HL-60 (cell line): ENCODE data around the gene NFAT5.
"Not testable (repeated sequence)": the region's sequence is repeated elsewhere in the genome, so short reads cannot be mapped to it uniquely, and the experiment has no call there.

Experiments used
- DNase-seq, 2 experiments: peaks; one replicate each; pipeline ENCODE4 v3.0.0-alpha.2; 2010 to 2020; ENCODE audit warnings: low read depth in 1 of 2, low spot score in 1 of 2
- H3K27ac ChIP-seq: fragments of 250-450 bp; sonication (Bioruptor Pico); replicated peaks from 2 replicates; pipeline ENCODE4 v1.5.1; 2020; ENCODE audit warnings: mild to moderate bottlenecking, moderate library complexity
- H3K27me3 ChIP-seq: fragments of 250-450 bp; sonication (Bioruptor Pico); 2 replicates; pipeline ENCODE4 v1.5.1; 2021; ENCODE audit warnings: mild to moderate bottlenecking, moderate library complexity; ENCODE audit not compliant: insufficient read depth, poor library complexity, severe bottlenecking
- H3K4me3 ChIP-seq: replicated peaks from 2 replicates; pipeline ENCODE4 v1.5.1; 2011; ENCODE audit warnings: mild to moderate bottlenecking, control low read depth, low read length; ENCODE audit not compliant: insufficient read depth
- CTCF ChIP-seq: IDR thresholded peaks from one replicate; pipeline ENCODE4 v1.5.1; 2011; ENCODE audit warnings: low read length, control low read depth, inconsistent platforms; ENCODE audit not compliant: insufficient read depth
- GABPA ChIP-seq: IDR thresholded peaks from 2 replicates; pipeline ENCODE4 v1.6.1; 2012; ENCODE audit warnings: low read depth
- POLR2AphosphoS5 ChIP-seq: IDR thresholded peaks from 2 replicates; pipeline ENCODE4 v1.6.1; 2012; ENCODE audit warnings: low read depth
- SPI1 ChIP-seq: IDR thresholded peaks from 2 replicates; pipeline ENCODE4 v1.6.1; 2012; ENCODE audit warnings: low read depth, mild to moderate bottlenecking, borderline replicate concordance
- TF ChIP-seq, protein P1 (sequence below): IDR thresholded peaks from 2 replicates; pipeline ENCODE4 v1.6.1; 2012; ENCODE audit warnings: low read depth; ENCODE audit not compliant: insufficient replicate concordance

NFAT5 gene

DNA sequence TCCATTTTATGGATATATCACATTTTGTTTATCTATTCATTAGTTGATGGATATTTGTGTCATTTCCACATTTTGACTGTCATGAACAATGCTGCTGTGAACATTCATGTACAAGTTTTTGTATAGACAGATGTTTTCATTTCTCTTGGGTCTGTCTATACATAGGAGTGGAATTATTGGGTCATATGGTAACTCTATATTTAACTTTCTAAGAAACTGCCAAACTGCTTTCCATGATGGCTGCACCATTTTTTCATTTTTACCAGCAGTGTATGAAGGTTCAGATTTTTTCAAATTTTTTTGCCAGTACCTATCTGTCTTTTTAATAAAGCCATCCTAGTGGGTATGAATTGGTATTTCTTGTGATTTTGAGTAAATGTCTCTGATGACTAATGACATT, 15.5 kb downstream of the NFAT5 start:
- DNase-seq = no peak
- H3K27ac ChIP-seq = no peak overlapping the region
- no peaks in the 10 kb centered on the region for H3K27me3 ChIP-seq
- no peak overlapping the region for H3K4me3 ChIP-seq
- TF ChIP-seq CTCF = no peak
- no peak for TF ChIP-seq GABPA
- no peak for TF ChIP-seq SPI1

DNA sequence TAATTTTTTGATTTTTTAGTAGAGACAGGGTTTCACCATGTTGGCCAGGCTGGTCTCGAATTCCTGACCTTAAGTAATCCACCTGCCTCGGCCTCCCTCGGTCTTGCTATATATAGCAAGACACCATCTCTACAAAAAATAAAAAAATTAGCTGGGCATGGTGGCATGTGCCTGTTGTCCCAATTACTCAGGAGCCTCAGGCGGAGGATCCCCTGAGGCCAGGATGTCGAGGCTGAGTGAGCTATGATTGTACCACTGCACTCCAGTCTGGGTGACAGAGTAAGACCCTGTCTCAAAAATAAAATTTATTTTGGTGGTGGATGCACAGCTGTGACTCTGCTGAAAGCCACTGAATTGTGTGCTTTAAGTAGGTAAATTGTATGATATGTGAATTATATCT, 18.7 kb downstream of the NFAT5 start:
- not testable (repeated sequence) for H3K27ac ChIP-seq, H3K27me3 ChIP-seq, H3K4me3 ChIP-seq, DNase-seq

- TF ChIP-seq SPI1 (no peak), CTCF (no peak), POLR2AphosphoS5 (no peak), GABPA (no peak)
- TF ChIP-seq, protein P1, sequence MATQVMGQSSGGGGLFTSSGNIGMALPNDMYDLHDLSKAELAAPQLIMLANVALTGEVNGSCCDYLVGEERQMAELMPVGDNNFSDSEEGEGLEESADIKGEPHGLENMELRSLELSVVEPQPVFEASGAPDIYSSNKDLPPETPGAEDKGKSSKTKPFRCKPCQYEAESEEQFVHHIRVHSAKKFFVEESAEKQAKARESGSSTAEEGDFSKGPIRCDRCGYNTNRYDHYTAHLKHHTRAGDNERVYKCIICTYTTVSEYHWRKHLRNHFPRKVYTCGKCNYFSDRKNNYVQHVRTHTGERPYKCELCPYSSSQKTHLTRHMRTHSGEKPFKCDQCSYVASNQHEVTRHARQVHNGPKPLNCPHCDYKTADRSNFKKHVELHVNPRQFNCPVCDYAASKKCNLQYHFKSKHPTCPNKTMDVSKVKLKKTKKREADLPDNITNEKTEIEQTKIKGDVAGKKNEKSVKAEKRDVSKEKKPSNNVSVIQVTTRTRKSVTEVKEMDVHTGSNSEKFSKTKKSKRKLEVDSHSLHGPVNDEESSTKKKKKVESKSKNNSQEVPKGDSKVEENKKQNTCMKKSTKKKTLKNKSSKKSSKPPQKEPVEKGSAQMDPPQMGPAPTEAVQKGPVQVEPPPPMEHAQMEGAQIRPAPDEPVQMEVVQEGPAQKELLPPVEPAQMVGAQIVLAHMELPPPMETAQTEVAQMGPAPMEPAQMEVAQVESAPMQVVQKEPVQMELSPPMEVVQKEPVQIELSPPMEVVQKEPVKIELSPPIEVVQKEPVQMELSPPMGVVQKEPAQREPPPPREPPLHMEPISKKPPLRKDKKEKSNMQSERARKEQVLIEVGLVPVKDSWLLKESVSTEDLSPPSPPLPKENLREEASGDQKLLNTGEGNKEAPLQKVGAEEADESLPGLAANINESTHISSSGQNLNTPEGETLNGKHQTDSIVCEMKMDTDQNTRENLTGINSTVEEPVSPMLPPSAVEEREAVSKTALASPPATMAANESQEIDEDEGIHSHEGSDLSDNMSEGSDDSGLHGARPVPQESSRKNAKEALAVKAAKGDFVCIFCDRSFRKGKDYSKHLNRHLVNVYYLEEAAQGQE = no peak
- H3K27ac ChIP-seq = no peak overlapping the region
- DNase-seq = no peak
- H3K4me3 ChIP-seq = no peak overlapping the region
- H3K27me3 ChIP-seq = no peaks in the 10 kb centered on the region
Measured at GRCh38 chr16:69589434-69590269, 23.9 kb downstream of the NFAT5 start.

DNA sequence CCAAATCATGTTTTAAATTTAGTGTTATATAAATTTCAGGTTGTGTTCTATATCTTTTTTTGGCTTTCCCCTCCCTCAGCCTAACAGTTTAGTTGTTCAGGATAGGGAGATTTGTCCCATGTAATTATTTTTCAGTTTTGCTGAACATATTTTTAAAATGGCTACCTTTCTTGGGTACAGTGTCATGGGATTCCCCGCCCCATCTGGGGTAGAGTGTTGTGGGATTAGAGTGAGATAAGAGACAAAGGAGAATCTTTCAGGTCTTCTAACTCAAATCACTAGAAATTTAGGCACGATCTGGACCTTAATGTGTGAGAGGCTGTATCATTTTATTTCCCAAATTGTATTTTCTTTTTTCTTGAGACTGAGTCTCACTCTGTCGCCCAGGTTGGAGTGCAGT, 24.8 kb downstream of the NFAT5 start:
- TF ChIP-seq, protein P1 = no peak
- TF ChIP-seq SPI1 (no peak), CTCF (no peak), POLR2AphosphoS5 (no peak), GABPA (no peak)
- no peak for DNase-seq
- no peak overlapping the region for H3K27ac ChIP-seq
- no peak overlapping the region for H3K4me3 ChIP-seq
- no peaks in the 10 kb centered on the region for H3K27me3 ChIP-seq
